IMR-90 (cell line): ENCODE results near the gene SLC7A6. TPM values are rescaled to one million over a fixed set of nuclear protein-coding genes. Genes with fewer than 3 reads are reported as not detected.

Experiments
- ATAC-seq: fragments of 200-7000 bp; cut with Tn5 transposase; 2 replicates; pipeline ENCODE4 v1.9.1; 2020; ENCODE audit warnings: low read depth, mild to moderate bottlenecking, moderate library complexity
- BruUV-seq: library from RNA; stranded (reverse); fragments of 400-500 nt; replicated peaks from 2 replicates; lab custom pipeline; 2021; lab: Mats Ljungman, UMichigan
- CTCF ChIA-PET: fragments of 300-600 bp; formaldehyde crosslinking; extraction: SDS; loops from one replicate; lab custom pipeline; 2021; ENCODE audit warnings: antibody characterized with exemption; lab: Yijun Ruan, JAX
- POLR2A ChIA-PET: fragments of 300-600 bp; sonication (Branson Sonifier 250); formaldehyde crosslinking; loops from one replicate; lab custom pipeline; 2022; ENCODE audit warnings: antibody characterized with exemption; ENCODE audit not compliant: unreplicated experiment; lab: Charles Lee
- DNase-seq: peaks from one replicate; pipeline ENCODE4 v3.0.0; 2013
- H2AFZ ChIP-seq: replicated peaks from 2 replicates; pipeline ENCODE3; 2013; ENCODE audit warnings: low read length, mild to moderate bottlenecking; ENCODE audit not compliant: poor library complexity
- H2AK5ac ChIP-seq: 2 replicates; pipeline ENCODE4 v1.6.1; 2013; ENCODE audit warnings: low read depth, low read length, inconsistent platforms
- H2AK9ac ChIP-seq: replicated peaks from 2 replicates; pipeline ENCODE3; 2013; ENCODE audit warnings: mild to moderate bottlenecking, low read depth, low read length, moderate library complexity; ENCODE audit not compliant: poor library complexity
- H2BK120ac ChIP-seq: 2 replicates; pipeline ENCODE4 v1.6.1; 2013; ENCODE audit warnings: low read depth, low read length, inconsistent platforms
- H2BK15ac ChIP-seq: 3 replicates; pipeline ENCODE4 v1.6.1; 2013; ENCODE audit warnings: low read depth, low read length, inconsistent platforms
- H2BK20ac ChIP-seq: 2 replicates; pipeline ENCODE4 v1.6.1; 2013; ENCODE audit warnings: low read depth, mild to moderate bottlenecking, inconsistent platforms, low read length, moderate library complexity
- H2BK5ac ChIP-seq: 2 replicates; pipeline ENCODE4 v1.6.1; 2013; ENCODE audit warnings: mild to moderate bottlenecking, low read depth, low read length, inconsistent platforms; ENCODE audit not compliant: poor library complexity, severe bottlenecking
- H3K14ac ChIP-seq: replicated peaks from 2 replicates; pipeline ENCODE4 v1.6.1; 2013; ENCODE audit warnings: low read depth, low read length, inconsistent platforms
- H3K18ac ChIP-seq: 2 replicates; pipeline ENCODE4 v1.6.1; 2013; ENCODE audit warnings: low read depth, low read length, control low read depth
- H3K23ac ChIP-seq: 2 replicates; pipeline ENCODE4 v1.6.1; 2013; ENCODE audit warnings: low read depth, low read length, inconsistent platforms
- H3K27ac ChIP-seq: 2 replicates; pipeline ENCODE4 v1.5.1; 2013; ENCODE audit warnings: mild to moderate bottlenecking, control low read depth, low read length; ENCODE audit not compliant: insufficient read depth
- H3K27me3 ChIP-seq: 2 replicates; pipeline ENCODE4 v1.6.1; 2013; ENCODE audit warnings: low read length; ENCODE audit not compliant: control insufficient read depth, insufficient read depth
- H3K36me3 ChIP-seq: 2 replicates; pipeline ENCODE4 v1.6.1; 2013; ENCODE audit warnings: low read length, mixed read lengths; ENCODE audit not compliant: control insufficient read depth, insufficient read depth
- H3K4ac ChIP-seq: 2 replicates; pipeline ENCODE4 v1.6.1; 2013; ENCODE audit warnings: low read depth, low read length, inconsistent platforms
- H3K4me1 ChIP-seq: 2 replicates; pipeline ENCODE4 v1.6.1; 2013; ENCODE audit warnings: low read length, mixed read lengths; ENCODE audit not compliant: control insufficient read depth, insufficient read depth
- H3K4me2 ChIP-seq: 2 replicates; pipeline ENCODE4 v1.6.1; 2013; ENCODE audit warnings: low read depth, mild to moderate bottlenecking, control low read depth, low read length, moderate library complexity
- H3K4me3 ChIP-seq: 2 replicates; pipeline ENCODE4 v1.5.1; 2013; ENCODE audit warnings: low read depth, mild to moderate bottlenecking, control low read depth, low read length, moderate library complexity; ENCODE audit not compliant: insufficient read depth
- H3K56ac ChIP-seq: 2 replicates; pipeline ENCODE4 v1.6.1; 2013; ENCODE audit warnings: low read length, inconsistent platforms; ENCODE audit not compliant: insufficient read depth; ENCODE audit errors: extremely low read depth
- H3K79me1 ChIP-seq, 2 experiments: 2 replicates each; pipeline ENCODE4 v1.6.1; 2013; ENCODE audit warnings: low read length in 2 of 2, inconsistent platforms in 1 of 2, low read depth in 1 of 2
- H3K9ac ChIP-seq: 2 replicates; pipeline ENCODE4 v1.6.1; 2013; ENCODE audit warnings: low read depth, low read length, control low read depth
- H3K9me1 ChIP-seq: 2 replicates; pipeline ENCODE4 v1.6.1; 2013; ENCODE audit warnings: low read length, inconsistent platforms; ENCODE audit not compliant: insufficient read depth
- H3K9me3 ChIP-seq: 2 replicates; pipeline ENCODE4 v1.6.1; 2013; ENCODE audit warnings: low read length; ENCODE audit not compliant: control insufficient read depth, insufficient read depth
- H4K20me1 ChIP-seq: 2 replicates; pipeline ENCODE4 v1.6.1; 2013; ENCODE audit warnings: low read length, inconsistent platforms; ENCODE audit not compliant: insufficient read depth
- H4K5ac ChIP-seq: 2 replicates; pipeline ENCODE4 v1.6.1; 2013; ENCODE audit warnings: mild to moderate bottlenecking, low read depth, low read length, control low read depth
- H4K8ac ChIP-seq, 2 experiments: 2 replicates each; pipeline ENCODE4 v1.6.1; 2013; ENCODE audit warnings: low read depth in 2 of 2, low read length in 2 of 2, control low read depth in 1 of 2, inconsistent platforms in 1 of 2
- H4K91ac ChIP-seq: 2 replicates; pipeline ENCODE4 v1.6.1; 2013; ENCODE audit warnings: low read depth, low read length, inconsistent platforms; ENCODE audit not compliant: insufficient read depth
- CTCF ChIP-seq: conservative IDR thresholded peaks from 2 replicates; pipeline ENCODE4 v1.5.1; 2012; ENCODE audit warnings: mild to moderate bottlenecking, low read depth, low read length, improper control_type of control experiment
- ELK1 ChIP-seq: fragments of 150-350 bp; IDR thresholded peaks from 2 replicates; pipeline ENCODE4 v1.6.1; 2016; ENCODE audit warnings: low read depth, mild to moderate bottlenecking, low read length, moderate library complexity, borderline replicate concordance
- WGBS, 2 experiments: methylation state at CpG; one replicate each; pipeline versions ENCODE4 v1.1.5 to v1.1.7; 2013; ENCODE audit warnings: missing lambda C conversion rate in 2 of 2; ENCODE audit not compliant: insufficient read length in 1 of 2; ENCODE audit errors: extremely low coverage in 2 of 2; 5-methylcytosine and 5-hydroxymethylcytosine counted together
- dilution Hi-C: fragments of 300-500 bp; cut with HindIII; formaldehyde crosslinking; loops from one replicate; pipeline ENCODE4 v1.14.3; 2018; ENCODE audit warnings: low sequenced_read_pairs; ENCODE audit not compliant: unreplicated experiment
- in situ Hi-C: fragments of 300-500 bp; cut with MboI; formaldehyde crosslinking; loops from 3 replicates; pipeline ENCODE4 v1.14.3; 2019; ENCODE audit warnings: low sequenced_read_pairs, inconsistent platforms, mixed read lengths
- intact Hi-C: fragments of 100-400 bp; cut with micrococcal nuclease; formaldehyde crosslinking; loops from 2 replicates; pipeline ENCODE4 v1.10.0; 2022
- polyA plus RNA-seq, 3 experiments: library from polyadenylated mRNA; depleted of rRNA; stranded (reverse); fragments of >200 nt; gene quantifications; 2 replicates each; pipeline ENCODE4 v1.2.3, GENCODE V29; 2012; ENCODE audit warnings: low replicate concordance in 1 of 3
- total RNA-seq: library from RNA; depleted of rRNA; stranded (reverse); fragments of >200 nt; gene quantifications from 2 replicates; pipeline ENCODE4 v1.2.3, GENCODE V29; 2012

SLC7A6 gene
- total and polyA plus RNA-seq, 2 of the 4 experiments (the other 2 are of a cell fraction) = 29.4 to 36.1 TPM

- Histone ChIP-seq H2AFZ (no peak overlapping the region), H3K9ac (no peak overlapping the region), H2BK120ac (no peak overlapping the region), H3K14ac (no peak overlapping the region), H3K56ac (no peak overlapping the region), H3K27ac (no peak overlapping the region), H2AK5ac (no peak overlapping the region), H4K20me1 (no peaks in the 10 kb centered on the region), H3K4ac (no peak overlapping the region), H3K4me3 (no peak overlapping the region), H2BK5ac (no peak overlapping the region), H3K79me1 (peaks cover 0 to 3% of the 10 kb centered on the region in 2 experiments; a peak in 1 of 4 replicates), H3K9me1 (peaks cover 3% of the 10 kb centered on the region), H2BK20ac (no peak overlapping the region), H3K4me2 (no peak overlapping the region), H4K8ac (no peak overlapping the region), H3K23ac (no peak overlapping the region), H3K18ac (no peak overlapping the region), H3K27me3 (no peaks in the 10 kb centered on the region), H3K9me3 (no peaks in the 10 kb centered on the region), H4K91ac (no peak overlapping the region), H4K5ac (no peak overlapping the region), H3K36me3 (peaks cover 4% of the 10 kb centered on the region; the same call in 1 of the 2 replicates), H2AK9ac (peak overlapping the region; percentile 51), H3K4me1 (no peaks in the 10 kb centered on the region), H2BK15ac (no peak overlapping the region)
- BruUV-seq = no TSS peak
- dilution Hi-C loops = no loop called here
- no peak for ATAC-seq
- TF ChIP-seq CTCF (no peak), ELK1 (no peak)
- WGBS, 2 experiments = no CpG with 5 or more reads among the region's 6 CpGs
- ChIA-PET CTCF (interaction anchor here (1.2 kb wide), 1 partner anchor 9 kb away, joined by 3 read pairs; no protein-coding TSS in a partner anchor), POLR2A (no interaction called here)
- intact Hi-C loops = loop anchor here (10.0 kb wide), 1 partner anchor 255 kb away; the partner anchor contains the start of gene SLC12A4
- DNase-seq = no peak
- in situ Hi-C loops = loop anchor here (10.0 kb wide), 2 partner anchors 125 to 235 kb away; partner anchors contain the start of gene DPEP3
Measured at GRCh38 chr16:68219725-68220351, 44.5 kb upstream of the SLC7A6 start.
